H9 (cell line): ENCODE results near the gene EFCAB10. TPM values are rescaled to one million over a fixed set of nuclear protein-coding genes. Genes with fewer than 3 reads are reported as not detected.

Source experiments
- DNase-seq: peaks from one replicate; pipeline ENCODE4 v3.0.0-alpha.2; 2017
- H2AFZ ChIP-seq: one replicate; pipeline ENCODE4 v1.6.1; 2013; ENCODE audit warnings: mild to moderate bottlenecking, low read length, control low read depth, moderate library complexity
- H2AK5ac ChIP-seq: 2 replicates; pipeline ENCODE4 v1.6.1; 2013; ENCODE audit warnings: low read length, control low read depth, mixed read lengths; ENCODE audit not compliant: insufficient read length
- H2BK120ac ChIP-seq: one replicate; pipeline ENCODE4 v1.6.1; 2013; ENCODE audit warnings: low read depth, mild to moderate bottlenecking, low read length, control low read depth, inconsistent platforms; ENCODE audit not compliant: poor library complexity, severe bottlenecking
- H2BK12ac ChIP-seq: 2 replicates; pipeline ENCODE4 v1.6.1; 2013; ENCODE audit warnings: low read length, control low read depth, mixed read lengths, low read depth; ENCODE audit not compliant: insufficient read length
- H2BK15ac ChIP-seq: 2 replicates; pipeline ENCODE4 v1.6.1; 2013; ENCODE audit warnings: low read depth, low read length, control low read depth
- H2BK20ac ChIP-seq: one replicate; pipeline ENCODE4 v1.6.1; 2013; ENCODE audit warnings: low read depth, mild to moderate bottlenecking, low read length, control low read depth, inconsistent platforms; ENCODE audit not compliant: poor library complexity, severe bottlenecking
- H2BK5ac ChIP-seq: 2 replicates; pipeline ENCODE4 v1.6.1; 2013; ENCODE audit warnings: low read length, control low read depth, mixed read lengths; ENCODE audit not compliant: insufficient read length
- H3K14ac ChIP-seq: 2 replicates; pipeline ENCODE4 v1.6.1; 2013; ENCODE audit warnings: low read length, control low read depth; ENCODE audit not compliant: insufficient read depth
- H3K18ac ChIP-seq: 2 replicates; pipeline ENCODE4 v1.6.1; 2013; ENCODE audit warnings: low read depth, mild to moderate bottlenecking, mixed read lengths, low read length, control low read depth; ENCODE audit not compliant: insufficient read length
- H3K23ac ChIP-seq: 2 replicates; pipeline ENCODE4 v1.6.1; 2013; ENCODE audit warnings: low read length, control low read depth, mixed read lengths, low read depth; ENCODE audit not compliant: insufficient read length
- H3K23me2 ChIP-seq: 2 replicates; pipeline ENCODE4 v1.6.1; 2013; ENCODE audit warnings: low read depth, mild to moderate bottlenecking, mixed read lengths, low read length, control low read depth; ENCODE audit not compliant: insufficient read length, poor library complexity, severe bottlenecking
- H3K27ac ChIP-seq: 2 replicates; pipeline ENCODE4 v1.5.1; 2013; ENCODE audit warnings: low read length, control low read depth, mixed read lengths, low read depth; ENCODE audit not compliant: insufficient read length
- H3K27me3 ChIP-seq: 2 replicates; pipeline ENCODE4 v1.6.1; 2013; ENCODE audit warnings: low read length, control low read depth, inconsistent platforms; ENCODE audit not compliant: insufficient read depth
- H3K4ac ChIP-seq: 2 replicates; pipeline ENCODE4 v1.6.1; 2013; ENCODE audit warnings: low read depth, mild to moderate bottlenecking, control low read depth, inconsistent platforms, low read length, moderate library complexity
- H3K4me1 ChIP-seq: 2 replicates; pipeline ENCODE4 v1.6.1; 2013; ENCODE audit warnings: low read length, control low read depth, inconsistent platforms; ENCODE audit not compliant: insufficient read depth
- H3K4me2 ChIP-seq: 2 replicates; pipeline ENCODE4 v1.6.1; 2013; ENCODE audit warnings: low read length, control low read depth, mixed read lengths; ENCODE audit not compliant: insufficient read length, insufficient read depth
- H3K56ac ChIP-seq: 2 replicates; pipeline ENCODE4 v1.6.1; 2013; ENCODE audit warnings: low read depth, mild to moderate bottlenecking, mixed read lengths, low read length, control low read depth; ENCODE audit not compliant: insufficient read length
- H3K79me1 ChIP-seq: 2 replicates; pipeline ENCODE4 v1.6.1; 2013; ENCODE audit warnings: low read depth, mild to moderate bottlenecking, moderate library complexity, low read length, control low read depth, inconsistent platforms; ENCODE audit not compliant: insufficient read depth, poor library complexity, severe bottlenecking
- H3K79me2 ChIP-seq: 2 replicates; pipeline ENCODE4 v1.6.1; 2013; ENCODE audit warnings: low read length, control low read depth, inconsistent platforms; ENCODE audit not compliant: insufficient read depth
- H3K9ac ChIP-seq: 2 replicates; pipeline ENCODE4 v1.6.1; 2013; ENCODE audit warnings: low read length, control low read depth, mixed read lengths; ENCODE audit not compliant: insufficient read length; ENCODE audit errors: extremely low read depth
- H3K9me3 ChIP-seq: one replicate; pipeline ENCODE4 v1.6.1; 2013; ENCODE audit warnings: low read depth, low read length, inconsistent platforms; ENCODE audit not compliant: control insufficient read depth
- H3T11ph ChIP-seq: one replicate; pipeline ENCODE4 v1.6.1; 2013; ENCODE audit warnings: mild to moderate bottlenecking, low read length, control low read depth, inconsistent platforms
- H4K20me1 ChIP-seq: one replicate; pipeline ENCODE4 v1.6.1; 2013; ENCODE audit not compliant: control insufficient read depth, insufficient read length, insufficient read depth
- H4K5ac ChIP-seq: 2 replicates; pipeline ENCODE4 v1.6.1; 2013; ENCODE audit warnings: low read depth, mild to moderate bottlenecking, mixed read lengths, low read length, control low read depth; ENCODE audit not compliant: insufficient read length
- H4K8ac ChIP-seq: replicated peaks from 2 replicates; pipeline ENCODE4 v1.6.1; 2013; ENCODE audit warnings: low read length, control low read depth, mixed read lengths, low read depth; ENCODE audit not compliant: insufficient read length
- H4K91ac ChIP-seq: 2 replicates; pipeline ENCODE4 v1.6.1; 2013; ENCODE audit warnings: low read depth, mild to moderate bottlenecking, moderate library complexity, mixed read lengths, low read length, control low read depth; ENCODE audit not compliant: insufficient read length
- H3K27ac Mint-ChIP-seq, 3 experiments: 2 replicates in 2 of 3; 3 replicates in 1 of 3; pipeline ENCODE4 v1.8.0; 2020 to 2021; ENCODE audit warnings: mixed read lengths in 3 of 3, mild to moderate bottlenecking in 1 of 3, moderate library complexity in 1 of 3
- H3K27me3 Mint-ChIP-seq: 2 replicates; pipeline ENCODE4 v1.8.0; 2021; ENCODE audit warnings: low read depth, mild to moderate bottlenecking, moderate library complexity, mixed read lengths
- H3K36me3 Mint-ChIP-seq, 3 experiments: 2 replicates in 2 of 3; 3 replicates in 1 of 3; pipeline ENCODE4 v1.8.0; 2020 to 2021; ENCODE audit warnings: low read depth in 3 of 3, mixed read lengths in 3 of 3; ENCODE audit not compliant: insufficient read depth in 1 of 3
- H3K4me1 Mint-ChIP-seq, 2 experiments: 2 replicates each; pipeline ENCODE4 v1.8.0; 2020; ENCODE audit warnings: mixed read lengths in 2 of 2
- H3K4me3 Mint-ChIP-seq, 2 experiments: 2 replicates in 1 of 2; 3 replicates in 1 of 2; pipeline ENCODE4 v1.8.0; 2020 to 2021; ENCODE audit warnings: mild to moderate bottlenecking in 2 of 2, mixed read lengths in 2 of 2, moderate library complexity in 1 of 2
- H3K9me3 Mint-ChIP-seq, 2 experiments: 2 replicates in 1 of 2; 3 replicates in 1 of 2; pipeline ENCODE4 v1.8.0; 2020; ENCODE audit warnings: mild to moderate bottlenecking in 2 of 2, mixed read lengths in 2 of 2, moderate library complexity in 1 of 2
- CTCF ChIP-seq: fragments of 200-600 bp; sonication (generic); conservative IDR thresholded peaks from 3 replicates; pipeline ENCODE4 v1.8.0; 2021; ENCODE audit warnings: antibody characterized with exemption, mild to moderate bottlenecking
- WGBS: extraction: QIAGEN DNeasy Blood & Tissue Kit; methylation state at CpG from one replicate; pipeline ENCODE4 v1.1.7; 2013; ENCODE audit warnings: missing lambda C conversion rate, low lambda C conversion rate, mixed read lengths; ENCODE audit not compliant: insufficient read length; ENCODE audit errors: extremely low coverage; 5-methylcytosine and 5-hydroxymethylcytosine counted together
- total RNA-seq: library from RNA; stranded (reverse); gene quantifications from 2 replicates; pipeline ENCODE4 v1.2.1, GENCODE V29; 2021

EFCAB10 gene
- total RNA-seq, 1 experiment from 2014 or later = 1.5 TPM

GRCh38 chr7:105625986-105626385, 44.7 kb upstream of the EFCAB10 start:
- no peak for TF ChIP-seq CTCF
- Mint-ChIP-seq H3K9me3 (peaks cover 13 to 15% of the 10 kb centered on the region in 2 experiments), H3K36me3 (peaks cover 47 to 71% (median 63%) of the 10 kb centered on the region in 3 experiments)

More at GRCh38 chr7:105625986-105626385, 44.7 kb upstream of the EFCAB10 start:
- H3K27ac ChIP-seq = no peak overlapping the region
- no peak overlapping the region for H4K8ac ChIP-seq
- no peak overlapping the region for H2BK120ac ChIP-seq
- no peak overlapping the region for H3T11ph ChIP-seq
- H2BK12ac ChIP-seq = no peak overlapping the region
- no peak overlapping the region for H3K4me2 ChIP-seq
- H2AFZ ChIP-seq = no peak overlapping the region
- H2BK5ac ChIP-seq = no peak overlapping the region
- no peak overlapping the region for H3K14ac ChIP-seq
- WGBS = no CpG with 5 or more reads among the region's 2 CpGs
- no peak for DNase-seq
- no peaks in the 10 kb centered on the region for H3K4me1 ChIP-seq
- H3K9me3 ChIP-seq = peaks cover 9% of the 10 kb centered on the region
- H4K5ac ChIP-seq = no peak overlapping the region
- Mint-ChIP-seq H3K27ac (no peak overlapping the region), H3K4me1 (no peaks in the 10 kb centered on the region), H3K27me3 (no peaks in the 10 kb centered on the region), H3K4me3 (no peak overlapping the region)
- no peaks in the 10 kb centered on the region for H3K79me1 ChIP-seq
- no peaks in the 10 kb centered on the region for H4K20me1 ChIP-seq
- no peak overlapping the region for H2BK20ac ChIP-seq
- no peak overlapping the region for H3K23ac ChIP-seq
- no peak overlapping the region for H3K56ac ChIP-seq
- H2AK5ac ChIP-seq = no peak overlapping the region
- H3K18ac ChIP-seq = no peak overlapping the region
- H3K9ac ChIP-seq = no peak overlapping the region
- H3K79me2 ChIP-seq = peaks cover 4% of the 10 kb centered on the region; the same call in 1 of the 2 replicates
- no peak overlapping the region for H3K4ac ChIP-seq
- H3K27me3 ChIP-seq = no peaks in the 10 kb centered on the region
- H2BK15ac ChIP-seq = no peak overlapping the region
- H4K91ac ChIP-seq = no peak overlapping the region
- H3K23me2 ChIP-seq = no peaks in the 10 kb centered on the region
